NAMALWA (cell line): ENCODE results near the gene UFD1.
A peak's percentile ranks its signal among the peaks of the same experiment; 100 is the strongest.
"Not testable (repeated sequence)": the region's sequence is repeated elsewhere in the genome, so short reads cannot be mapped to it uniquely, and the experiment has no call there.

ENCODE experiments used
- DNase-seq: peaks from one replicate; pipeline ENCODE4 v3.0.0-alpha.2; 2015; ENCODE audit warnings: low spot score

Gene UFD1

DNA sequence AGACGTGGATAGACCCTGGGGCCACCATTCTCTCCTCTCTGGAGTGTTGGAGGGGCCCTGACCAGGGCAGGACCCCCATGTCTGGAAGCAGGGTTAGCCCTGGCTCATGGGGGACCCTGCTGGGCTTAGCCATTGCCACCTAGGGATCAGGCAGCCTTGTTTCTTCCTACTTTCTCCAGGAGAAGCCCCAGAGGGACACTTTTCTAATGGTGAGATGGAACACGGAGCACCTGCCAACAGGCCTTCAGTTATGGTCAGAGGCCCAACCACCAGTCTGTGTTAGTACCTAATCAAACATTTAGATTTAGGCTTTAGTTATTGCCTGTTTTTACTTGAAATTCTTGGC, 29.6 kb downstream of the UFD1 start:
- no peak for DNase-seq

GRCh38 chr22:19448739-19449421, 30.1 kb downstream of the UFD1 start:
- DNase-seq = peak; percentile 26

- DNase-seq = peak; percentile 96
Measured at GRCh38 chr22:19448076-19448607, 30.9 kb downstream of the UFD1 start.

DNA sequence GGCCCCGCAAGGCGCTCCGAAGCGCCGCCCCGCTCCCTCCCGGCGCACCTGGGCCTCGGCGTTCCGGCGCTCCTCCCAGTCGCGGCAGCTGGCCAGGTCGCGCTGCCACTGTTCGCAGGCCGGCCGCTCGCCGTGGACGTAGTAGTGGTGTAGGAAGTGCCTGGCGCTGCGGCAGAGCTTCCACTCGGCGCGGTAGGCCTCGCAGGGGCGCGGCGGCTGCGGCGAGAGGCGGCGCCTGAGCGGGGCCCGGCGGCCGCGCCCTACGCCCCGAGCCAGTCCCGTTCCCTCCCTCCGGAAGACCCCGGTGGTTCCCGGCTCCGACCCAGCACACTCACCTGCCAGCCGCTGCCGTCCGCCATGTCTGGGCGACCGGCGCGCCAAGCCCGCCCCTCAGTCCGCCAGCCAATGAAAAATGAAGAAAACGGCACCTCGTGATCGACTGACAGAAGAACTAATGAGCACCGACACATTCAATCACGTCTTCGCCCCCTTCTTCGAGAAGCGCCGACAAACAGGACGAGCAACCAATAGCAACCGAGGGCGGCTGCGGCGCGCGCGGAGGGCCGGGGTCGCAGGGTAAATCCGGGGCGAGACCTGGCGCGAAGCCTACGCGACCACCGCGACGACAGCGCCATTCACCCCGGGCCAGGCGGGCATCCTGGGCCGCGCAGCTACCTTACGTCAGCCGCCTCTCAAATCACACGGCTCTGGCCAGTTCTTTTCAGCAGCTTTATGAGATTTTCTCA, 31.5 kb downstream of the UFD1 start, which contains the start of gene C22orf39:
C22orf39 (minus strand) TSS at position 382 of the 746 bp plus-strand sequence; CDS start at position 359, 23 bp downstream.
- peak; percentile 95 for DNase-seq

- no peak for DNase-seq
Measured at GRCh38 chr22:19446603-19447329, 32.2 kb downstream of the UFD1 start.

GRCh38 chr22:19445279-19445982, 33.6 kb downstream of the UFD1 start:
- not testable (repeated sequence) for DNase-seq

DNA sequence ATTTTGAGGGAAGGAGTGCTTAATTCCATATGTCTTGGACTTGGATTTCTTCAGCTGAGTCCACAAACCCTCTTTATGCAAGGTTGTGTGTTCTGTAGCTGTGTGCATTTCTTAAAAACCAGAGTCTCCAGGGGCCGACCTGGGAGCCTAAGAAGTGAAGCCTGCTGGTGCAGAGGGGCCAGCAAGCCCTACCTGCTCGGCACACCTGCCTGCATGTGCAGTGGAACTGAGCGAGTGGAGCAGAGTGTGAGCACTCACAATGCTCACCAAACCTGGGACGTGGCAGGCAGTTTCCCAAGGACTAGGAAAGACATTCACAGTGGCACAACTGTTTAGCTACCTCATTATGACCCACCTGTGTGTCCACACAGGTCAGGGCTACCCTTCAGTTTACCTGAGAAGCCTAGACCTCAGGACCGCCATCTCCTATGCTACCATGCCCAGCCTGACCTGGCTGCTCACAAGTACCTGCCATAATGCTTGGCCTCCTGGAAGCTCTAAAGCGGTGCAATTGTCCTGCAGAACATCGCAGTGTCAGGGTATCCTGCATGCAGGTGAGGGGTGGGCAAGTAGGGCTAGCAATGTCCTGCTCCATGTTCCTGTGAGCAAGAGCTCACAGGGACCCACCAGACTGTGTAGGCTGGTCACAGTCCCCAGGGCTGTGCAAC, 35.3 kb downstream of the UFD1 start:
- DNase-seq = no peak

DNA sequence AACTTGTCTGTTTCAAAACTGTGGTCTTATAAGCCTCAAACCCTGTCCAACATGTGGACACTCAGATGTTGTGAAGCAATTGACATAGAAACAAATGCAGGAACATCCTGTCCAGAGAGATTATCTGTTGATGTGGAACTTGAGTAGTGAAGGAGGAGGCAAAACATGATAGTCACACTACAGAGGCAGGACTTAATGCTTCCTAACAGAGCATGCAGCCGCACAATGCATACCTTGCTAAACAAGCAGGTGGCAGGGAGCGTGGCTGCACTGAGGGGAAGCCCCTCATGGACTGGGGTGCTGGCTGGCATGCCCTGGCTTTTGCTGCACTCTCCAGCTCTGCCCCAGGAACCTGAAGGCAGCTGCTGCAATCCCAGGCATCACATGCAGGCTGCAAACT, 36.8 kb downstream of the UFD1 start:
- DNase-seq = no peak

- no peak for DNase-seq
Measured at GRCh38 chr22:19440411-19441195, 38.4 kb downstream of the UFD1 start.

GRCh38 chr22:19438298-19438697, 40.7 kb downstream of the UFD1 start:
- DNase-seq = no peak

DNA sequence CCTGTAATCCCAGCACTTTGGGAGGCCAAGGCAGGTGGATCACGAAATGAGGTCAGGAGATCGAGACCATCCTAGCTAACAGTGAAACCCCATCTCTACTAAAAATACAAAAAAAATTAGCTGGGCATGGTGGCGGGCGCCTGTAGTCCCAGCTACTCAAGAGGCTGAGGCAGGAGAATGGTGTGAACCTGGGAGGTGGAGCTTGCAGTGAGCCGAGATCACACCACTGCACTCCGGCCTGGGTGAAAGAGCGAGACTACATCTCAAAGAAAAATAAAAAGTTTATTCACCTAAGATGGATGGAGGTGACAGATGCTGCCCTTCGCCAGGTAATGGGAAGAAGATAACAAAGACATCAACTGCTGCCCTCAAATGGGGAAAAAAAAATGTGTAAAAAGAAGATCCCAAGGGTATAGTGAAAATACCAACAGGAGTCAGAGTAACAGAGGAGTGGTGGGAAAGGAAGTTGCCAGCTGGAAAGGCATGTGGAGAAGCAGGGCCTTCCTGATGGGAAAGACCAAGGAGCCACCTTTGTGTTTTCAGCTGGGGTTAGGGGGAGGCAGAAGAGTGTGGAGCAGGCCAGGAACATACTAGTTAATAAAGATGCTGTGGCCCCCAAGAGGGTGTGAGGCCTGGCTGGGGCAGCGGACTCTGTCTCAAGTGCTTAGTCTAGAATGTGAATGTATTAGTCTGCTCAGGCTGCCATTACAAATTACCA, 42.4 kb downstream of the UFD1 start:
- DNase-seq = not testable (repeated sequence)

DNA sequence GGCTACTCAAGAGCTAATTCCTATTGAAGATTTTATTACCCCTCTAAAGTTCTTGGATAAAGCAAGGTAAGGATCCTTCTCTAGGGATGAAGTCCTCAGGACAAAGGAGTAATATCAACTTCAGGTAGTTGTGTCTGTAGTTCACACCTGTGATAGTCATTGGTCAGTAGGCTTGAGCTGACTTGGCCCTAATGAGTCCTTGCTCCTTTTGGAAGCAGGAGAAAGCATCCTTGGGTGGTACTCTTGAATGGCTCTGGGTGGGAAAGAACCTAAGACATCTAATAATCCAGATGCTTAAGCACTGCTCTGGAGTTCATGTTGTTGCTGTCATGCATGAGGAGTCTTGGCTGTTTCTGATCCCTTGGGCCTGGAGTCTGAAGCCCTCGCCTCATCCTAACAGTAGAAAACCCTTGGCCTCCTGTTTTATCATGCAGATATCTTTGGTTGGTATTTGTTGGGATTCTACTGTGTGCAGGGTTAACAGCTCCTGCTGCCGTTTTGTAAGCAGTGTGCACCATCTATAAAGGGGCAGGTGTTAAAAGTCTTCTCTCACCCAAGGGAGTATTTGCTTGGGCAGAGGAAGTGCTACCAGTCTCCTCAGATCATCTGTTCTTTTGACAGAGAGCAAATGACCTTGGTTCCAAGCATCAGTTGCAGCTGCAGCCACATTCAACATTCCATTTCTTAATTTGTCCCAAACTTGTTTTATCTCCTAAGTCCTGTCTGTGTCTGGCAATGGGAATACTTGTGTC, 44.0 kb downstream of the UFD1 start:
- peak; percentile 58 for DNase-seq

DNA sequence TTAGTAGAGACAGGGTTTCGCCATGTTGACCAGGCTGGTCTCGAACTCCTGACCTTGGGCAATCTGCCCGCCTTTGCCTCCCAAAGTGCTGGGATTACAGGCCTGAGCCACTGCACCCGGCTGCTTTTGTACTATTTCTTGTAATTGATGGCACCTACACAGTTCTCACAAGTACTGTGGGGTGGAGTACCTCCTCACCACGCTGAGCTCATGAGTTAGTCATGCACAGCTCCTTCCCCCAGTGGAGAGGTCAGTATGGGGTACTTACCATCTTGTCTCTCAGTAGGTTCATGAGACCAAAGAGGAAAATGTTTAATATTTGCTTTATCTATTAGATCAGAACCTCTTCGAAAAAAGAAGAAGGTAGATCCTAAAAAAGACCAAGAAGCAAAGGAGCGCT, 44.6 kb downstream of the UFD1 start:
- DNase-seq = no peak

GRCh38 chr22:19432133-19432851, 46.7 kb downstream of the UFD1 start, which contains the start of gene MRPL40:
Gene MRPL40, plus strand, starts transcription at chr22:19432545. Its CDS starts 10 bp downstream, at chr22:19432555.
- peak; percentile 92 for DNase-seq

DNA sequence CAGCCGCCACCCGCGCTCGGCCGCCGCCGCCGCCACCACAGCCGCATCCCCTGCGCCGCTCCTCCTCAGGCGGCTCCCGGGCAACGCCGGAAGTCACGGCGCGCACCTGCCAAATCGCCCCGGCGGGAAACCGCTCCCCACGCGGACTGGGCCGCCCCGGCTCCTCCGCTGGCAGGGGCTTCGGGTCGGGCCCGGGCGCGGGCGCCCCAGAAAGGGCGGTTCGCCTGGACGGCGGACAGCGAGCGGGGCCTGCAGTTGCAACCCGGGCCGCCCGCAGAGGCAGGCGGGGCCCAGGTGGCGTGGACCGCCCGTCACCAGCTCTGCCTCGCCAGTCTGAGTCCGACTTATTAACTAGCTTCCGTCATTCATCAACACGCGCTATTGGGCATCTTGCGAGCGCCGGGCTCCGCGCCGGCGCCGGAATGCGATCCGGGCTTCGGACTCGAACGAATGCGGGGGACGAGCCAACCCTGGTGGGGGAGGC, 47.3 kb downstream of the UFD1 start, which contains the start of gene HIRA:
HIRA (minus strand) TSS at position 85 of the 484 bp plus-strand sequence. CDS start 257 bp downstream, outside the sequence.
- peak; percentile 85 for DNase-seq

GRCh38 chr22:19430890-19431541, 48.0 kb downstream of the UFD1 start:
- peak; percentile 54 for DNase-seq
